ENCODE data around the gene DOCK1. TPM values are rescaled to one million over a fixed set of nuclear protein-coding genes. Genes with fewer than 3 reads are reported as not detected.

DOCK1 gene
- total RNA-seq, 1 donor from 2014 or later: 25.8 TPM

- intact Hi-C loops (cut with DNase I): no loop called here
- no peak for TF ChIP-seq CTCF (IDR thresholded peaks at IDR 0.05)
- H3K27ac ChIP-seq: no peak overlapping the region
- H3K36me3 ChIP-seq: no peaks in the 10 kb centered on the region
- no peaks in the 10 kb centered on the region for H3K9me3 ChIP-seq
- H3K27me3 ChIP-seq: no peaks in the 10 kb centered on the region
- H3K4me3 ChIP-seq: no peak overlapping the region
- H3K4me1 ChIP-seq: no peaks in the 10 kb centered on the region
- no peak for DNase-seq (ENCODE audit: low spot score in 2 of 2)
Observed at GRCh38 chr10:126957111-126957510, 51.9 kb downstream of the DOCK1 start.

GRCh38 chr10:126959431-126959830 lies 54.2 kb downstream of the DOCK1 start:
- H3K27me3 ChIP-seq: no peaks in the 10 kb centered on the region
- no peaks in the 10 kb centered on the region for H3K4me1 ChIP-seq
- intact Hi-C loops (cut with DNase I): no loop called here
- DNase-seq (ENCODE audit: low spot score in 2 of 2): no peak
- H3K4me3 ChIP-seq: no peak overlapping the region
- no peaks in the 10 kb centered on the region for H3K9me3 ChIP-seq
- no peak overlapping the region for H3K27ac ChIP-seq
- H3K36me3 ChIP-seq: no peaks in the 10 kb centered on the region
- TF ChIP-seq CTCF (IDR thresholded peaks at IDR 0.05): no peak

- no peak overlapping the region for H3K27ac ChIP-seq
- DNase-seq (ENCODE audit: low spot score in 2 of 2): no peak
- no peaks in the 10 kb centered on the region for H3K4me1 ChIP-seq
- H3K4me3 ChIP-seq: no peak overlapping the region
- H3K9me3 ChIP-seq: no peaks in the 10 kb centered on the region
- no peak for TF ChIP-seq CTCF (IDR thresholded peaks at IDR 0.05)
- no peaks in the 10 kb centered on the region for H3K36me3 ChIP-seq
- H3K27me3 ChIP-seq: no peaks in the 10 kb centered on the region
- intact Hi-C loops (cut with DNase I): no loop called here
Observed at GRCh38 chr10:126959906-126960685, 54.9 kb downstream of the DOCK1 start.

GRCh38 chr10:126963354-126963753 lies 58.1 kb downstream of the DOCK1 start:
- H3K9me3 ChIP-seq: no peaks in the 10 kb centered on the region
- no peaks in the 10 kb centered on the region for H3K4me1 ChIP-seq
- no peak overlapping the region for H3K27ac ChIP-seq
- DNase-seq (ENCODE audit: low spot score in 2 of 2): no peak
- H3K4me3 ChIP-seq: no peak overlapping the region
- H3K36me3 ChIP-seq: no peaks in the 10 kb centered on the region
- no peak for TF ChIP-seq CTCF (IDR thresholded peaks at IDR 0.05)
- intact Hi-C loops (cut with DNase I): no loop called here
- H3K27me3 ChIP-seq: no peaks in the 10 kb centered on the region

GRCh38 chr10:126964190-126964589 lies 59.0 kb downstream of the DOCK1 start:
- no peak overlapping the region for H3K4me3 ChIP-seq
- intact Hi-C loops (cut with DNase I): no loop called here
- no peaks in the 10 kb centered on the region for H3K27me3 ChIP-seq
- H3K27ac ChIP-seq: no peak overlapping the region
- DNase-seq (ENCODE audit: low spot score in 2 of 2): no peak
- no peaks in the 10 kb centered on the region for H3K36me3 ChIP-seq
- H3K9me3 ChIP-seq: no peaks in the 10 kb centered on the region
- no peak for TF ChIP-seq CTCF (IDR thresholded peaks at IDR 0.05)
- H3K4me1 ChIP-seq: no peaks in the 10 kb centered on the region
